WTC11 (cell line): ENCODE data around the gene OSBPL6. TPM values are rescaled to one million over a fixed set of nuclear protein-coding genes. Genes with fewer than 3 reads are reported as not detected.

Experiments used
- ATAC-seq: fragments of 200-7000 bp; cut with Tn5 transposase; 2 replicates; pipeline ENCODE4 v1.10.0; 2021; ENCODE audit warnings: mild to moderate bottlenecking, moderate library complexity
- CTCF ChIA-PET: fragments of 300-600 bp; sonication (Branson Sonifier 250); formaldehyde crosslinking; loops from one replicate; lab custom pipeline; 2021; ENCODE audit warnings: antibody characterized with exemption; lab: Charles Lee
- POLR2A ChIA-PET: fragments of 350-600 bp; sonication (Branson Sonifier 250); formaldehyde crosslinking; loops from one replicate; lab custom pipeline; 2021; ENCODE audit warnings: antibody characterized with exemption; lab: Charles Lee
- DNase-seq: peaks from one replicate; pipeline ENCODE4 v3.0.0; 2021; ENCODE audit warnings: low spot score
- H3K27ac Mint-ChIP-seq: 2 replicates; pipeline ENCODE4 v1.8.0; 2021; ENCODE audit warnings: mixed read lengths
- H3K27me3 Mint-ChIP-seq: 2 replicates; pipeline ENCODE4 v1.8.0; 2021; ENCODE audit warnings: low read depth, mild to moderate bottlenecking, moderate library complexity, mixed read lengths
- H3K36me3 Mint-ChIP-seq: 2 replicates; pipeline ENCODE4 v1.8.0; 2021; ENCODE audit warnings: mixed read lengths
- H3K4me1 Mint-ChIP-seq: 2 replicates; pipeline ENCODE4 v1.8.0; 2022; ENCODE audit warnings: mixed read lengths
- H3K4me3 Mint-ChIP-seq: 2 replicates; pipeline ENCODE4 v1.8.0; 2021; ENCODE audit warnings: mild to moderate bottlenecking, moderate library complexity, mixed read lengths
- H3K9me3 Mint-ChIP-seq: 2 replicates; pipeline ENCODE4 v1.8.0; 2021; ENCODE audit warnings: mixed read lengths
- ARID4B ChIP-seq: sonication (generic); formaldehyde crosslinking; IDR thresholded peaks from 2 replicates; pipeline ENCODE4 v1.8.0; 2023; ENCODE audit warnings: missing genetic modification reagents, mild to moderate bottlenecking, borderline replicate concordance
- CREB1 ChIP-seq: sonication (generic); formaldehyde crosslinking; IDR thresholded peaks from 2 replicates; pipeline ENCODE4 v1.8.0; 2023; ENCODE audit warnings: mild to moderate bottlenecking, missing genetic modification reagents
- CREM ChIP-seq: sonication (generic); formaldehyde crosslinking; IDR thresholded peaks from 2 replicates; pipeline ENCODE4 v1.8.1; 2022; ENCODE audit warnings: mild to moderate bottlenecking, missing genetic modification reagents, moderate library complexity
- ELF4 ChIP-seq: sonication (generic); formaldehyde crosslinking; IDR thresholded peaks from 2 replicates; pipeline ENCODE4 v1.8.1; 2022; ENCODE audit warnings: low read depth, mild to moderate bottlenecking, moderate library complexity, missing genetic modification reagents
- ETV6 ChIP-seq: sonication (generic); formaldehyde crosslinking; IDR thresholded peaks from 2 replicates; pipeline ENCODE4 v1.8.1; 2022; ENCODE audit warnings: mild to moderate bottlenecking, missing genetic modification reagents
- FOXK1 ChIP-seq: sonication (generic); formaldehyde crosslinking; IDR thresholded peaks from 2 replicates; pipeline ENCODE4 v1.8.0; 2022; ENCODE audit warnings: mild to moderate bottlenecking, moderate library complexity, missing genetic modification reagents
- KAT7 ChIP-seq: sonication (generic); formaldehyde crosslinking; IDR thresholded peaks from 2 replicates; pipeline ENCODE4 v1.8.1; 2023; ENCODE audit warnings: missing genetic modification reagents, mild to moderate bottlenecking, borderline replicate concordance
- NFYB ChIP-seq: sonication (generic); formaldehyde crosslinking; conservative IDR thresholded peaks from 2 replicates; pipeline ENCODE4 v1.8.0; 2022; ENCODE audit warnings: low read depth, missing genetic modification reagents
- PREB ChIP-seq: sonication (generic); formaldehyde crosslinking; IDR thresholded peaks from 2 replicates; pipeline ENCODE4 v1.8.1; 2022; ENCODE audit warnings: mild to moderate bottlenecking, missing genetic modification reagents, moderate library complexity, borderline replicate concordance
- RELA ChIP-seq: sonication (generic); formaldehyde crosslinking; IDR thresholded peaks from 2 replicates; pipeline ENCODE4 v1.8.1; 2022; ENCODE audit warnings: missing genetic modification reagents, mild to moderate bottlenecking, borderline replicate concordance
- SMAD4 ChIP-seq: sonication (generic); formaldehyde crosslinking; IDR thresholded peaks from 2 replicates; pipeline ENCODE4 v1.8.0; 2022; ENCODE audit warnings: mild to moderate bottlenecking, missing genetic modification reagents
- STAT6 ChIP-seq: sonication (generic); formaldehyde crosslinking; conservative IDR thresholded peaks from 2 replicates; pipeline ENCODE4 v1.8.1; 2023; ENCODE audit warnings: mild to moderate bottlenecking, low read depth, missing genetic modification reagents, moderate library complexity
- TP53 ChIP-seq: sonication (generic); formaldehyde crosslinking; IDR thresholded peaks from 2 replicates; pipeline ENCODE4 v1.8.1; 2023; ENCODE audit warnings: mild to moderate bottlenecking, missing genetic modification reagents
- ZBTB43 ChIP-seq: sonication (generic); formaldehyde crosslinking; IDR thresholded peaks from 2 replicates; pipeline ENCODE4 v1.8.1; 2023; ENCODE audit warnings: mild to moderate bottlenecking, missing genetic modification reagents
- ZNF317 ChIP-seq: sonication (generic); formaldehyde crosslinking; IDR thresholded peaks from 2 replicates; pipeline ENCODE4 v1.8.1; 2023; ENCODE audit warnings: low read depth, mild to moderate bottlenecking, moderate library complexity, missing genetic modification reagents, borderline replicate concordance
- ZNF396 ChIP-seq: fragments of 250-450 bp; sonication (Bioruptor Pico); IDR thresholded peaks from 2 replicates; pipeline ENCODE4 v1.8.0; 2021; ENCODE audit warnings: mild to moderate bottlenecking, moderate library complexity, borderline replicate concordance
- total RNA-seq: library from RNA; stranded (reverse); gene quantifications from 3 replicates; pipeline ENCODE4 v1.2.3, GENCODE V29; 2021
- TF ChIP-seq, protein P1 (sequence below): sonication (generic); formaldehyde crosslinking; IDR thresholded peaks from 2 replicates; pipeline ENCODE4 v1.8.1; 2023; ENCODE audit warnings: mild to moderate bottlenecking, moderate library complexity, missing genetic modification reagents
- TF ChIP-seq, protein P2 (sequence below): sonication (generic); formaldehyde crosslinking; IDR thresholded peaks from 2 replicates; pipeline ENCODE4 v1.8.1; 2023; ENCODE audit warnings: mild to moderate bottlenecking, missing genetic modification reagents
- TF ChIP-seq, protein P3 (sequence below): sonication (generic); formaldehyde crosslinking; IDR thresholded peaks from 2 replicates; pipeline ENCODE4 v1.8.1; 2023; ENCODE audit warnings: mild to moderate bottlenecking, missing genetic modification reagents, borderline replicate concordance
- TF ChIP-seq, protein P4 (sequence below): sonication (generic); formaldehyde crosslinking; IDR thresholded peaks from 2 replicates; pipeline ENCODE4 v1.8.1; 2023; ENCODE audit warnings: mild to moderate bottlenecking, missing genetic modification reagents, moderate library complexity

The OSBPL6 gene
- total RNA-seq, 1 experiment from 2014 or later, result 9.2 TPM

- peaks cover 16% of the 10 kb centered on the region for H3K4me1 Mint-ChIP-seq
- TF ChIP-seq ARID4B (CRISPR knock-in tag) (no peak), ZBTB43 (no peak), ZNF396 (no peak), ZNF317 (no peak), SMAD4 (CRISPR knock-in tag) (no peak), ETV6 (CRISPR knock-in tag) (no peak), NFYB (CRISPR knock-in tag) (no peak), FOXK1 (CRISPR knock-in tag) (no peak), KAT7 (no peak), CREB1 (CRISPR knock-in tag) (no peak), STAT6 (CRISPR knock-in tag) (no peak), TP53 (no peak), CREM (CRISPR knock-in tag) (no peak), PREB (no peak), ELF4 (CRISPR knock-in tag) (no peak), RELA (CRISPR knock-in tag) (no peak)
- TF ChIP-seq, protein P1, sequence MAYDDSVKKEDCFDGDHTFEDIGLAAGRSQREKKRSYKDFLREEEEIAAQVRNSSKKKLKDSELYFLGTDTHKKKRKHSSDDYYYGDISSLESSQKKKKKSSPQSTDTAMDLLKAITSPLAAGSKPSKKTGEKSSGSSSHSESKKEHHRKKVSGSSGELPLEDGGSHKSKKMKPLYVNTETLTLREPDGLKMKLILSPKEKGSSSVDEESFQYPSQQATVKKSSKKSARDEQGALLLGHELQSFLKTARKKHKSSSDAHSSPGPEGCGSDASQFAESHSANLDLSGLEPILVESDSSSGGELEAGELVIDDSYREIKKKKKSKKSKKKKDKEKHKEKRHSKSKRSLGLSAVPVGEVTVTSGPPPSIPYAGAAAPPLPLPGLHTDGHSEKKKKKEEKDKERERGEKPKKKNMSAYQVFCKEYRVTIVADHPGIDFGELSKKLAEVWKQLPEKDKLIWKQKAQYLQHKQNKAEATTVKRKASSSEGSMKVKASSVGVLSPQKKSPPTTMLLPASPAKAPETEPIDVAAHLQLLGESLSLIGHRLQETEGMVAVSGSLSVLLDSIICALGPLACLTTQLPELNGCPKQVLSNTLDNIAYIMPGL (CRISPR knock-in tag), result no peak
- TF ChIP-seq, protein P2, sequence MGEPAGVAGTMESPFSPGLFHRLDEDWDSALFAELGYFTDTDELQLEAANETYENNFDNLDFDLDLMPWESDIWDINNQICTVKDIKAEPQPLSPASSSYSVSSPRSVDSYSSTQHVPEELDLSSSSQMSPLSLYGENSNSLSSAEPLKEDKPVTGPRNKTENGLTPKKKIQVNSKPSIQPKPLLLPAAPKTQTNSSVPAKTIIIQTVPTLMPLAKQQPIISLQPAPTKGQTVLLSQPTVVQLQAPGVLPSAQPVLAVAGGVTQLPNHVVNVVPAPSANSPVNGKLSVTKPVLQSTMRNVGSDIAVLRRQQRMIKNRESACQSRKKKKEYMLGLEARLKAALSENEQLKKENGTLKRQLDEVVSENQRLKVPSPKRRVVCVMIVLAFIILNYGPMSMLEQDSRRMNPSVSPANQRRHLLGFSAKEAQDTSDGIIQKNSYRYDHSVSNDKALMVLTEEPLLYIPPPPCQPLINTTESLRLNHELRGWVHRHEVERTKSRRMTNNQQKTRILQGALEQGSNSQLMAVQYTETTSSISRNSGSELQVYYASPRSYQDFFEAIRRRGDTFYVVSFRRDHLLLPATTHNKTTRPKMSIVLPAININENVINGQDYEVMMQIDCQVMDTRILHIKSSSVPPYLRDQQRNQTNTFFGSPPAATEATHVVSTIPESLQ (CRISPR knock-in tag), result no peak
- TF ChIP-seq, protein P3, sequence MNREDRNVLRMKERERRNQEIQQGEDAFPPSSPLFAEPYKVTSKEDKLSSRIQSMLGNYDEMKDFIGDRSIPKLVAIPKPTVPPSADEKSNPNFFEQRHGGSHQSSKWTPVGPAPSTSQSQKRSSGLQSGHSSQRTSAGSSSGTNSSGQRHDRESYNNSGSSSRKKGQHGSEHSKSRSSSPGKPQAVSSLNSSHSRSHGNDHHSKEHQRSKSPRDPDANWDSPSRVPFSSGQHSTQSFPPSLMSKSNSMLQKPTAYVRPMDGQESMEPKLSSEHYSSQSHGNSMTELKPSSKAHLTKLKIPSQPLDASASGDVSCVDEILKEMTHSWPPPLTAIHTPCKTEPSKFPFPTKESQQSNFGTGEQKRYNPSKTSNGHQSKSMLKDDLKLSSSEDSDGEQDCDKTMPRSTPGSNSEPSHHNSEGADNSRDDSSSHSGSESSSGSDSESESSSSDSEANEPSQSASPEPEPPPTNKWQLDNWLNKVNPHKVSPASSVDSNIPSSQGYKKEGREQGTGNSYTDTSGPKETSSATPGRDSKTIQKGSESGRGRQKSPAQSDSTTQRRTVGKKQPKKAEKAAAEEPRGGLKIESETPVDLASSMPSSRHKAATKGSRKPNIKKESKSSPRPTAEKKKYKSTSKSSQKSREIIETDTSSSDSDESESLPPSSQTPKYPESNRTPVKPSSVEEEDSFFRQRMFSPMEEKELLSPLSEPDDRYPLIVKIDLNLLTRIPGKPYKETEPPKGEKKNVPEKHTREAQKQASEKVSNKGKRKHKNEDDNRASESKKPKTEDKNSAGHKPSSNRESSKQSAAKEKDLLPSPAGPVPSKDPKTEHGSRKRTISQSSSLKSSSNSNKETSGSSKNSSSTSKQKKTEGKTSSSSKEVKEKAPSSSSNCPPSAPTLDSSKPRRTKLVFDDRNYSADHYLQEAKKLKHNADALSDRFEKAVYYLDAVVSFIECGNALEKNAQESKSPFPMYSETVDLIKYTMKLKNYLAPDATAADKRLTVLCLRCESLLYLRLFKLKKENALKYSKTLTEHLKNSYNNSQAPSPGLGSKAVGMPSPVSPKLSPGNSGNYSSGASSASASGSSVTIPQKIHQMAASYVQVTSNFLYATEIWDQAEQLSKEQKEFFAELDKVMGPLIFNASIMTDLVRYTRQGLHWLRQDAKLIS, result no peak
- TF ChIP-seq, protein P4, sequence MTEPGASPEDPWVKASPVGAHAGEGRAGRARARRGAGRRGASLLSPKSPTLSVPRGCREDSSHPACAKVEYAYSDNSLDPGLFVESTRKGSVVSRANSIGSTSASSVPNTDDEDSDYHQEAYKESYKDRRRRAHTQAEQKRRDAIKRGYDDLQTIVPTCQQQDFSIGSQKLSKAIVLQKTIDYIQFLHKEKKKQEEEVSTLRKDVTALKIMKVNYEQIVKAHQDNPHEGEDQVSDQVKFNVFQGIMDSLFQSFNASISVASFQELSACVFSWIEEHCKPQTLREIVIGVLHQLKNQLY (CRISPR knock-in tag), result no peak
Observed at GRCh38 chr2:178265851-178266250, 71.5 kb downstream of the OSBPL6 start.

More at GRCh38 chr2:178265851-178266250, 71.5 kb downstream of the OSBPL6 start:
- CTCF ChIA-PET, result no interaction called here
- Mint-ChIP-seq H3K27me3 (no peaks in the 10 kb centered on the region), H3K9me3 (no peaks in the 10 kb centered on the region), H3K27ac (peak overlapping the region; percentile 35; the same call in 1 of the 2 replicates), H3K36me3 (no peaks in the 10 kb centered on the region), H3K4me3 (no peak overlapping the region)
- DNase-seq (no peak), ATAC-seq (no peak; the same call in 1 of the 2 replicates)
- POLR2A ChIA-PET, result no interaction called here
